ENCODE measurements around the gene ZC2HC1C. TPM values are rescaled to one million over a fixed set of nuclear protein-coding genes. Genes with fewer than 3 reads are reported as not detected.

Gene ZC2HC1C
- total and polyA plus RNA-seq, 2 donors (not counting 1 experiment from before 2014, with no cell fraction given) = 0.21 to 0.59 TPM

DNA sequence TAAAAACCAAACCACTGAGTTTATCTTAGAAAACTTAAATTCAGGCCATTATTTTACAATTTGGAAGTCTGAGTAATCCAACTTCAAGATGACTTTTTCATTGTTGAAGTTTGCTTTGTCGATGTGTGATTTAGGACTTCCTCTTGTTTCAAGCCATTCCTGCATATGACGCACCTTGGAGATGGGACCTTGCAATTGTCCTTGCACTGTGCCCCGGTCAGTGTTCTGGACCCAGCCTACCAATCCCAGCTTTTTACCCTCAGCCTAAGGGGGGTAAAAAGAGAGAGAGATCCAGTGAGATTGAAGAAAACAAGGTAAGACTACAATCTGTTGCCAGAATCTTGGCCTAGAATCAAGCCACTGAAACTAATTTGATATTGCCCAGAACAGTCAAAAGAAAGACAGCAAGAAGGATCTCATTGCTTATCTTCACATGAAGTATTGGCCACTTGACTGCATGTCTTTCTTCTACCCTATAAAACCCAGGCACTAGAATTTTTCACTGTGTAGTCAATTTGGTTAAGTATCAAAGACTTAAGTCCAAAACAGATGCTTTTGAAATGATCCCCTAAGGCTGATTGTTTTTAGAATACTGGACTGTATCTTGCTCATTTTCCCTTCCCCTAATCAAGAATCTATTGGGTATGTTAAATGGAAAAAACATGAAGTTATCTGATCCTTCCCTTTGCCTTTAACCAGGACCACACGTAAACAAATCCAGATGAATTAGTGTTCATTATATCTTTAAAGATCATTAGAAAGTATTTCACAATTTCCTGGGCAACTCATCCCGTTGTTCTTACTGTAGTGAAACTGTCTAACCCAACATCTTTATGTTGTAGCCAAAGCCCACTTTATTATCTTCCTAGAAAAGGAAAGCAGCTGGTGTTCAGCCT is 15.8 kb upstream of the ZC2HC1C start:
- Mint-ChIP-seq H3K9me3 (ENCODE audit: insufficient read depth) (no peaks in the 10 kb centered on the region), H3K27ac (no peak overlapping the region), H3K27me3 (no peaks in the 10 kb centered on the region), H3K4me1 (peaks cover 17% of the 10 kb centered on the region), H3K4me3 (no peak overlapping the region)
- DNase-seq (no peak), ATAC-seq (ENCODE audit: low read depth) (no peak)
- intact Hi-C loops (cut with micrococcal nuclease) = no loop called here
- Histone ChIP-seq H4K20me1 (ENCODE audit: control insufficient read depth, insufficient read depth, low read length, poor library complexity, severe bottlenecking) (no peaks in the 10 kb centered on the region), H2AFZ (ENCODE audit: insufficient read depth, low read depth, low read length, poor library complexity, severe bottlenecking) (no peak overlapping the region), H3K9me3 (ENCODE audit: control extremely low read depth in 1 of 3, control insufficient read depth in 2 of 3, insufficient read depth in 1 of 3, low read length in 2 of 3) (no peaks in the 10 kb centered on the region), H3K9ac (ENCODE audit: low read length) (no peak overlapping the region), H3K4me2 (replicated peaks; ENCODE audit: low read depth, low read length, poor library complexity, severe bottlenecking) (no peak overlapping the region), H3K36me3 (replicated peaks in 1 of 2; ENCODE audit: control extremely low read depth in 1 of 2, control insufficient read depth in 1 of 2, extremely low read depth in 1 of 2, insufficient read depth in 2 of 2, low read length in 1 of 2) (no peaks in the 10 kb centered on the region), H3K4me3 (ENCODE audit: control extremely low read depth in 1 of 5, extremely low read depth in 1 of 5, insufficient read depth in 1 of 5, low read depth in 2 of 5, low read length in 4 of 5) (no peak overlapping the region), H3K27me3 (replicated peaks in 1 of 4; ENCODE audit: control extremely low read depth in 1 of 4, control insufficient read depth in 3 of 4, insufficient read depth in 4 of 4, low read length in 3 of 4) (no peaks in the 10 kb centered on the region), H3K4me1 (ENCODE audit: control insufficient read depth in 2 of 2, insufficient read depth in 2 of 2, low read length in 2 of 2) (peaks cover 9 to 10% of the 10 kb centered on the region in 2 donors), H3K27ac (ENCODE audit: low read length in 2 of 2) (no peak overlapping the region), H3K79me2 (ENCODE audit: control insufficient read depth, insufficient read depth, low read length) (peaks cover 15% of the 10 kb centered on the region)
- ChIA-PET POLR2A (interaction anchor here (0.5 kb wide), 1 partner anchor 9 kb away, joined by 3 read pairs; no protein-coding TSS in a partner anchor), CTCF (interaction anchor here (0.9 kb wide), 1 partner anchor 35 kb away, joined by 3 read pairs; no protein-coding TSS in a partner anchor)
- TF ChIP-seq, protein P1, sequence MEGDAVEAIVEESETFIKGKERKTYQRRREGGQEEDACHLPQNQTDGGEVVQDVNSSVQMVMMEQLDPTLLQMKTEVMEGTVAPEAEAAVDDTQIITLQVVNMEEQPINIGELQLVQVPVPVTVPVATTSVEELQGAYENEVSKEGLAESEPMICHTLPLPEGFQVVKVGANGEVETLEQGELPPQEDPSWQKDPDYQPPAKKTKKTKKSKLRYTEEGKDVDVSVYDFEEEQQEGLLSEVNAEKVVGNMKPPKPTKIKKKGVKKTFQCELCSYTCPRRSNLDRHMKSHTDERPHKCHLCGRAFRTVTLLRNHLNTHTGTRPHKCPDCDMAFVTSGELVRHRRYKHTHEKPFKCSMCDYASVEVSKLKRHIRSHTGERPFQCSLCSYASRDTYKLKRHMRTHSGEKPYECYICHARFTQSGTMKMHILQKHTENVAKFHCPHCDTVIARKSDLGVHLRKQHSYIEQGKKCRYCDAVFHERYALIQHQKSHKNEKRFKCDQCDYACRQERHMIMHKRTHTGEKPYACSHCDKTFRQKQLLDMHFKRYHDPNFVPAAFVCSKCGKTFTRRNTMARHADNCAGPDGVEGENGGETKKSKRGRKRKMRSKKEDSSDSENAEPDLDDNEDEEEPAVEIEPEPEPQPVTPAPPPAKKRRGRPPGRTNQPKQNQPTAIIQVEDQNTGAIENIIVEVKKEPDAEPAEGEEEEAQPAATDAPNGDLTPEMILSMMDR (IDR thresholded peaks at IDR 0.05) = no peak
- TF ChIP-seq EZH2 (IDR thresholded peaks at IDR 0.05; ENCODE audit: borderline replicate concordance, insufficient read depth, low read depth, low read length, poor library complexity, severe bottlenecking) = no peak
- 71% methylated on average over 2 of the region's 5 CpGs for WGBS (ENCODE audit: insufficient coverage)

GRCh38 chr14:75054421-75054820 is 15.0 kb upstream of the ZC2HC1C start:
- H3K79me2 ChIP-seq (ENCODE audit: control insufficient read depth, insufficient read depth, low read length) = peaks cover 15% of the 10 kb centered on the region
- no peak overlapping the region for H3K9ac ChIP-seq (ENCODE audit: low read length)
- H3K4me2 ChIP-seq (replicated peaks; ENCODE audit: low read depth, low read length, poor library complexity, severe bottlenecking) = no peak overlapping the region
- ChIA-PET POLR2A (no interaction called here), CTCF (interaction anchor here (0.9 kb wide), 1 partner anchor 34 kb away, joined by 3 read pairs; no protein-coding TSS in a partner anchor)
- no peak for TF ChIP-seq EZH2 (IDR thresholded peaks at IDR 0.05; ENCODE audit: borderline replicate concordance, insufficient read depth, low read depth, low read length, poor library complexity, severe bottlenecking)
- TF ChIP-seq, protein P1 (IDR thresholded peaks at IDR 0.05) = no peak
- H3K4me3 ChIP-seq (ENCODE audit: control extremely low read depth in 1 of 5, extremely low read depth in 1 of 5, insufficient read depth in 1 of 5, low read depth in 2 of 5, low read length in 4 of 5) = no peak overlapping the region
- peaks cover 17% of the 10 kb centered on the region for H3K4me1 Mint-ChIP-seq
- DNase-seq (no peak), ATAC-seq (ENCODE audit: low read depth) (no peak)
- no CpG with 5 or more reads among the region's 1 CpG for WGBS (ENCODE audit: insufficient coverage)
- intact Hi-C loops (cut with micrococcal nuclease) = no loop called here
- H3K4me1 ChIP-seq (ENCODE audit: control insufficient read depth in 2 of 2, insufficient read depth in 2 of 2, low read length in 2 of 2) = peaks cover 9 to 10% of the 10 kb centered on the region in 2 donors
- H3K36me3 ChIP-seq (replicated peaks in 1 of 2; ENCODE audit: control extremely low read depth in 1 of 2, control insufficient read depth in 1 of 2, extremely low read depth in 1 of 2, insufficient read depth in 2 of 2, low read length in 1 of 2) = no peaks in the 10 kb centered on the region
- no peaks in the 10 kb centered on the region for H3K9me3 ChIP-seq (ENCODE audit: control extremely low read depth in 1 of 3, control insufficient read depth in 2 of 3, insufficient read depth in 1 of 3, low read length in 2 of 3)
- H4K20me1 ChIP-seq (ENCODE audit: control insufficient read depth, insufficient read depth, low read length, poor library complexity, severe bottlenecking) = no peaks in the 10 kb centered on the region
- H3K27ac Mint-ChIP-seq = no peak overlapping the region
- H3K4me3 Mint-ChIP-seq = no peak overlapping the region
- H3K27me3 ChIP-seq (replicated peaks in 1 of 4; ENCODE audit: control extremely low read depth in 1 of 4, control insufficient read depth in 3 of 4, insufficient read depth in 4 of 4, low read length in 3 of 4) = no peaks in the 10 kb centered on the region
- H3K27ac ChIP-seq (ENCODE audit: low read length in 2 of 2) = no peak overlapping the region
- H3K9me3 Mint-ChIP-seq (ENCODE audit: insufficient read depth) = no peaks in the 10 kb centered on the region
- H2AFZ ChIP-seq (ENCODE audit: insufficient read depth, low read depth, low read length, poor library complexity, severe bottlenecking) = no peak overlapping the region
- H3K27me3 Mint-ChIP-seq = no peaks in the 10 kb centered on the region
